Muscle of leg (tissue), 11 donors: Measurements from ENCODE around the gene FBXL19. TPM values are rescaled to one million over a fixed set of nuclear protein-coding genes. Genes with fewer than 3 reads are reported as not detected.

Experiments
- DNase-seq: peaks from one replicate; pipeline ENCODE4 v3.0.0; 2013
- H3K27ac ChIP-seq: one replicate; pipeline ENCODE4 v1.5.1; 2013; ENCODE audit warnings: mild to moderate bottlenecking, low read length, control low read depth
- H3K27me3 ChIP-seq: one replicate; pipeline ENCODE4 v1.6.1; 2013; ENCODE audit warnings: low read length; ENCODE audit not compliant: control insufficient read depth, insufficient read depth
- H3K36me3 ChIP-seq: one replicate; pipeline ENCODE4 v1.6.1; 2013; ENCODE audit warnings: low read length; ENCODE audit not compliant: control insufficient read depth, insufficient read depth
- H3K4me1 ChIP-seq: one replicate; pipeline ENCODE4 v1.6.1; 2013; ENCODE audit warnings: low read length; ENCODE audit not compliant: control insufficient read depth, insufficient read depth
- H3K4me3 ChIP-seq: one replicate; pipeline ENCODE4 v1.5.1; 2013; ENCODE audit warnings: low read length, control low read depth
- H3K9me3 ChIP-seq: replicated peaks from 2 replicates; pipeline ENCODE4 v1.6.1; 2013; ENCODE audit warnings: low read depth, low read length; ENCODE audit not compliant: control insufficient read depth
- WGBS: methylation state at CpG from one replicate; pipeline ENCODE4 v1.1.5; 2013; ENCODE audit warnings: missing lambda C conversion rate; ENCODE audit not compliant: insufficient coverage; 5-methylcytosine and 5-hydroxymethylcytosine counted together
- polyA plus RNA-seq, 8 donors: library from polyadenylated mRNA; unstranded; fragments of 120-200 nt; gene quantifications; one replicate each; pipeline versions ENCODE4 v1.2.1 to v1.2.3, GENCODE V29; 2013; ENCODE audit warnings: inconsistent platforms in 1 of 8, low replicate concordance in 1 of 8; ENCODE audit not compliant: insufficient read length in 8 of 8, insufficient read depth in 1 of 8
- total RNA-seq: library from RNA; stranded (reverse); fragments of 120-200 nt; gene quantifications from one replicate; pipeline ENCODE4 v1.2.4, GENCODE V29; 2013

The FBXL19 gene
- total and polyA plus RNA-seq, 9 donors, result 6.3 to 17.7 (median 11.1) TPM

DNA sequence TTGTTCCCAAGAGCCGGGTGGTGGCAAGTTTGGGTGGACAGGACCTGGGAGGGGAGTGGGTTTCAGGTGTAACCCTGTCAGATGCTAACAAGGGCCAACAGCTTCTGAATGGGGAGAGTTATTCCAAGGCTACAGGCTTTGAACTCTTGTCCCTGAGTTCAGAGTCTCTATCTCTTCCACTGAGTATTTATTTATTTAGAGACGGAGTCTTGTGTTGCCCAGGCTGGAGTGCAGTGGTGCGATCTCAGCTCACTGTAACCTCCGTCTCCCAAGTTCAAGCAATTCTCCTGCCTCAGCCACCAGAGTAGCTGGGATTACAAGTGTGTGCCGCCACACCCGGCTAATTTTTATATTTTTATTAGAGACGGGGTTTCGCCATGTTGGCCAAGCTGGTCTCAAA lies 31.6 kb downstream of the FBXL19 start:
- WGBS, result 94% methylated on average over 4 of the region's 8 CpGs
- no peaks in the 10 kb centered on the region for H3K9me3 ChIP-seq
- H3K4me1 ChIP-seq, result peaks cover 42% of the 10 kb centered on the region
- no peak overlapping the region for H3K27ac ChIP-seq
- H3K4me3 ChIP-seq, result no peak overlapping the region
- no peaks in the 10 kb centered on the region for H3K27me3 ChIP-seq
- peaks cover 18% of the 10 kb centered on the region for H3K36me3 ChIP-seq
- no peak for DNase-seq

DNA sequence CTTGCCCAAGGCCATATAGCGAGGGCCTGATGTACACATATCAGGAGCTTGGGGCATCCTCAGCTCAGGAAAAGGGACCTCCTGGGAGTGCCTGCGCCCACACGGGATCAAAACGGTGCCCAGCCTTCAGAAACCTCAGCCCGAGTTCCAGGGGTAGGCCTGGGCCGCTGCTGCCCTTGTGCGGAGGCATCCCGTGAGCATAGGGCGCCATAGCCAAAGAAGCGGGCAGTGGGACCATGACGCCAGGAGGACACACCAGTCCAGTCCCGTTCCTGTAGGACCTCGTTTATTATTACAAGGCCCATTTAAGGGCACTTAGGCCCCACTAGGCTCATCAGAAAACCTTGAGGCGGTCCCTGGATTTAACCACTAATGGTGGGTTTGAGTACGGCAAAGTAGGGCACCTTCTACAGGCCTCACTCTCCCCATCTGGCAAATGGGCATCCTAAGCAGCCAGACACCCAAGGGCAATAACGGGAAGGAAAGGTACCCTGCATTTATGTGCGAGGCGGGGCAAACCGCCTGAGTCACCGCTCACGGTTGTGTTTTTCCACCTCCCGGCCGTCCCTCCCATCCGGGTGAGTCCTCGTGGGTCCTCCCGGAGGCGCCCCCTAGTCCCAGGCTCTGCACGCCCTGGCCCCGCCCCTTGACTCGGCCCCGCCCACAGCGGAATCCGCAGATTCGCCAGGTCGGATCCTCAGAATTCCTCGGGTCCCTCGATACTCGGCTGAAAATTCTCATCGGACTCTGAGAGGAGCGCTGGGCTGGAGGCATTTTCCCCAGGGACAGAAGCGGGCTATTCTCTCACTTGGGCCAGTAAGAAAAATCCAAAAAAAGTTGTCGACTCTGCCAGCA lies 33.5 kb downstream of the FBXL19 start:
- H3K27me3 ChIP-seq, result no peaks in the 10 kb centered on the region
- 24% methylated on average over 40 of the region's 42 CpGs for WGBS
- peak overlapping the region; percentile 100 for H3K27ac ChIP-seq
- H3K9me3 ChIP-seq, result no peaks in the 10 kb centered on the region
- H3K4me3 ChIP-seq, result peak overlapping the region; percentile 92
- H3K36me3 ChIP-seq, result peaks cover 33% of the 10 kb centered on the region
- peak; percentile 88 for DNase-seq
- peaks cover 26% of the 10 kb centered on the region for H3K4me1 ChIP-seq

DNA sequence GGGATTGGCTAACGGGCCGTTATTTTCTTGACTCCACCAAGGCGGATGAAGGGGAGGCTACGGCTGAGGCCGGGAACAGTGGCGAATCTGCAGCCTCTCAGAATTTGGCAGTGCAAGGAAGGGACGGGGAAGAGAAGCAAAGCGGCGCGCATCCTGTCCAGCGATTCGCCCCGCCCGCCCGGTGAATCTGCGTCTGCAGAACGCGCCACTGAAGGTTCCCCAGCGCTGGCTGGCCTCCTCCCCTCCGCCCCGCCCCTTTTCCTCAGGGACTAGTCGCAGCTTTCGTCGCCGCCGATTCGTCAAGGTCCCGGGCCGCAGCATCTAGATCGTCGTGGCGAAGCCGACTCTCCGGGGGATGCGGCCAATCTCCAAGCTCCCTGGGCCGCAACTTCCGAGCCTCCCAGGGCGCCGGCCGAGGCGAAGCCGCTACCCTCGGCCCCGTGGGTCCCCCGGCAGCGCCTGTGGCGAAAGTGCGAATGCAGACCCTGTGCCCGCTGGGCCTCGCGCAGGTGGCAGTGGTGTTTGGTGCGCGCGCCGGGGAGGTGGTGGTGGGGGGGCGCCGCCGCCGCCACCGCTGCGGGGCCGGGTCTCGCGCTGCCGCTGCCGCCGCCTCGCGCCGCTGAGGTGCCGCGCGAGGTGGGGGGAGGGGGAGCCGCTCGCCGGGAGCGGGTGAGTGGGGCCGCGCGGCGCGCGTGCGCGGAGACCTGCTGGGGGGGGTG lies 34.2 kb downstream of the FBXL19 start, which contains the start of gene SETD1A:
Gene SETD1A, plus strand, starts transcription at position 299 of the 719 bp plus-strand sequence. CDS start 978 bp downstream, outside the sequence.
- Histone ChIP-seq H3K36me3 (peaks cover 41% of the 10 kb centered on the region), H3K4me1 (peaks cover 26% of the 10 kb centered on the region), H3K27ac (peak within 1 kb of the TSS; percentile 100), H3K27me3 (no peaks in the 10 kb centered on the region), H3K9me3 (no peaks in the 10 kb centered on the region), H3K4me3 (peak within 1 kb of the TSS; percentile 92)
- WGBS, result under 1% methylated on average over 82 of the region's 85 CpGs
- DNase-seq, result peak; percentile 98

DNA sequence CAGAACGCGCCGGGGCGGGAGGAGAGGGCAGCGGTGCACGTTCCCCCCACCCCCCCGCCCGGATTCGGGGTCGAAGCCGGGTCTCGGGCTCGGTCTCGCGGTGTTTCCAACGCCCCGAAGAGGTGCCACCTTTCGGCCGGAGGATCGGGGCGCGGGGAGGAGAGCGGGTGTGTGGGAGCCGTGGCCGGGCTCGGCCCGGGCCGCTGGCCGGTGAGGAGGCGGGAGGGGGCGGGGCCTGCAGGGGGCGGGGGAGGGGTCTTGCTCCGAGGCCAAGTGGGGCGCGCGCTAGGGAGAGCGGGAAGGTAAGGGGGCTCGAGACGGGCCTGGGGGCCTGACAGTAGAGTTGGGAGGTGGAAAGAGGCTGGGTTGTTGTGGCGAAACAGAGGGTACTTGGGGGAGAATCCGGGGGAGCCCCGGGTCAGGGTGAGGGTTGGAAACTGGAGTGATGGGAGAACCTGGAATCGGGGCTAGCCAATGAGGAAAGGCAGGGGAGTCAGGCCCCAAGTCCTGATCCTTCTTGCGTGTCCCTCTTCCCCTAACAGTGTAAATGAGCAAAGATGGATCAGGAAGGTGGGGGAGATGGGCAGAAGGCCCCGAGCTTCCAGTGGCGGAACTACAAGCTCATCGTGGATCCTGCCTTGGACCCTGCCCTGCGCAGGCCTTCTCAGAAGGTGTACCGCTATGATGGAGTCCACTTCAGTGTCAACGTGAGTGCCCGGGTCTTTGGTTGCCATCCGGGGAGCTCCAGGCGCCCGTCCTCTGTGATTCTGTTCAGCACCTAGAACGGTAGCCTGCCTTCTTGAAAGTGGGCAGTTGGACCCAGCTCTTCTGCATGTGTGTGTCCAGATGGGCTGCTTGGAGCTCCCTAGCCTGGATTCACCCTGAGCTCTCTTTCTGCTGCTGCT lies 35.1 kb downstream of the FBXL19 start:
- DNase-seq, result peak; percentile 73
- WGBS, result 20% methylated on average over 27 of the region's 55 CpGs
- Histone ChIP-seq H3K4me1 (peaks cover 21% of the 10 kb centered on the region), H3K36me3 (peaks cover 49% of the 10 kb centered on the region), H3K4me3 (peak overlapping the region; percentile 62), H3K27ac (peak overlapping the region; percentile 79), H3K27me3 (no peaks in the 10 kb centered on the region), H3K9me3 (no peaks in the 10 kb centered on the region)

GRCh38 chr16:30961384-30961783 lies 38.0 kb downstream of the FBXL19 start:
- H3K36me3 ChIP-seq, result peaks cover 71% of the 10 kb centered on the region
- DNase-seq, result no peak
- no peak overlapping the region for H3K4me3 ChIP-seq
- H3K27ac ChIP-seq, result no peak overlapping the region
- peaks cover 12% of the 10 kb centered on the region for H3K4me1 ChIP-seq
- no peaks in the 10 kb centered on the region for H3K9me3 ChIP-seq
- H3K27me3 ChIP-seq, result no peaks in the 10 kb centered on the region
- 83% methylated on average over 9 of the region's 11 CpGs for WGBS

GRCh38 chr16:30963925-30964511 lies 40.6 kb downstream of the FBXL19 start:
- Histone ChIP-seq H3K9me3 (no peaks in the 10 kb centered on the region), H3K36me3 (peaks cover 87% of the 10 kb centered on the region), H3K4me3 (no peak overlapping the region), H3K27me3 (no peaks in the 10 kb centered on the region), H3K4me1 (peaks cover 2% of the 10 kb centered on the region), H3K27ac (no peak overlapping the region)
- DNase-seq, result no peak
- 89% methylated on average over 16 of the region's 18 CpGs for WGBS

DNA sequence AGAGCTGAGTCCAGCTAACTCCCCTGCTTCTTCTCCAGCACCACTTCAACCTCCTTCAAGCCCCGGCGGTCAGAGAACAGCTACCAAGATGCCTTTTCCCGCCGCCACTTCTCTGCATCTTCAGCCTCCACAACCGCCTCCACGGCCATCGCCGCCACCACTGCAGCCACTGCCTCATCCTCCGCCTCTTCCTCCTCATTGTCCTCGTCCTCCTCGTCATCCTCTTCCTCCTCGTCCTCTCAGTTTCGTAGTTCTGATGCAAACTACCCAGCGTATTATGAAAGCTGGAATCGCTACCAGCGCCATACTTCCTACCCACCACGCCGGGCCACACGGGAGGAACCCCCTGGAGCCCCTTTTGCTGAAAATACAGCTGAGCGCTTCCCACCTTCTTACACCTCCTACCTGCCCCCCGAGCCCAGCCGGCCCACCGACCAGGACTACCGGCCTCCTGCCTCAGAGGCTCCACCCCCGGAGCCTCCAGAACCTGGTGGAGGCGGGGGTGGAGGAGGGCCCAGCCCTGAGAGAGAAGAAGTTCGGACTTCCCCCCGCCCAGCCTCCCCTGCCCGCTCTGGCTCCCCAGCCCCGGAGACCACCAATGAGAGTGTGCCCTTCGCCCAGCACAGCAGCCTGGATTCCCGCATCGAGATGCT lies 41.3 kb downstream of the FBXL19 start:
- 90% methylated on average over 29 of the region's 33 CpGs for WGBS
- Histone ChIP-seq H3K27ac (no peak overlapping the region), H3K4me3 (no peak overlapping the region), H3K36me3 (peaks cover 89% of the 10 kb centered on the region), H3K27me3 (no peaks in the 10 kb centered on the region), H3K9me3 (no peaks in the 10 kb centered on the region), H3K4me1 (no peaks in the 10 kb centered on the region)
- DNase-seq, result no peak

- H3K27me3 ChIP-seq, result no peaks in the 10 kb centered on the region
- H3K4me1 ChIP-seq, result no peaks in the 10 kb centered on the region
- WGBS, result 78% methylated on average over 10 of the region's 15 CpGs
- peaks cover 84% of the 10 kb centered on the region for H3K36me3 ChIP-seq
- no peak for DNase-seq
- no peak overlapping the region for H3K4me3 ChIP-seq
- H3K27ac ChIP-seq, result no peak overlapping the region
- H3K9me3 ChIP-seq, result no peaks in the 10 kb centered on the region
Observed at GRCh38 chr16:30965436-30965835, 42.1 kb downstream of the FBXL19 start.

DNA sequence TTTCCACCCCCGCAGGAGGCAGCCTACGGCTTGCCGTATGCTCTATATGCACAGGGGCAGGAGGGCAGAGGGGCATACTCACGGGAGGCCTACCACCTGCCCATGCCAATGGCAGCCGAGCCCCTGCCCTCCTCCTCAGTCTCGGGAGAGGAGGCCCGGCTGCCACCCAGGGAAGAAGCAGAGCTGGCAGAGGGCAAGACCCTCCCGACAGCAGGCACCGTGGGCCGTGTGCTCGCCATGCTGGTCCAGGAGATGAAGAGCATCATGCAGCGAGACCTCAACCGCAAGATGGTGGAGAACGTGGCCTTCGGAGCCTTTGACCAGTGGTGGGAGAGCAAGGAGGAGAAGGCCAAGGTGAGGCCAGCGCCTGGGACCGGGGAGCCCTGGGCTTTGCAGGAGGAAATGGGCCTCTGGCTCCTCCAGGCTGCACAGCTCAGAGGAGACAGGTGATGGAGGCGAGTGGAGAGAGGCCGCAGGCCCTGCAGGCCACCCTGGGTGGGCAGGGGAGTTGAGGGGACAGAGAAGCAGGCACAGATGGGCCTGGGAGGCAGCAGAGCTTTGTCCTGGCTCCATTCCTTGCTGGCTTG lies 42.8 kb downstream of the FBXL19 start:
- Histone ChIP-seq H3K27ac (no peak overlapping the region), H3K4me1 (no peaks in the 10 kb centered on the region), H3K27me3 (no peaks in the 10 kb centered on the region), H3K36me3 (peaks cover 84% of the 10 kb centered on the region), H3K9me3 (no peaks in the 10 kb centered on the region), H3K4me3 (no peak overlapping the region)
- 88% methylated on average over 19 of the region's 19 CpGs for WGBS
- DNase-seq, result no peak
